ENCODE results near the gene TBCE.

GRCh38 chr1:235320521-235321179 is 46.6 kb upstream of the TBCE start:
- TF ChIP-seq EP300 (IDR thresholded peaks at IDR 0.05; ENCODE audit: low read depth) (no peak), CTCF (IDR thresholded peaks at IDR 0.05) (no peak), POLR2A (IDR thresholded peaks at IDR 0.05) (no peak)
